GM21619 (cell line): ENCODE measurements around the gene MCL1.

Experiments
- ATAC-seq: cut with Tn5 transposase; IDR thresholded peaks from one replicate; pipeline ENCODE4 v1.9.1; 2021; ENCODE audit not compliant: unreplicated experiment

The MCL1 gene

GRCh38 chr1:150544204-150544603, 35.2 kb downstream of the MCL1 start:
- ATAC-seq, result no peak

GRCh38 chr1:150543500-150544143, 35.8 kb downstream of the MCL1 start:
- no peak for ATAC-seq

- ATAC-seq, result no peak
These were observed 41.4 kb downstream of the MCL1 start for GRCh38 chr1:150537732-150538684.

GRCh38 chr1:150536836-150537731, 42.3 kb downstream of the MCL1 start:
- no peak for ATAC-seq

GRCh38 chr1:150535511-150536287, 43.7 kb downstream of the MCL1 start:
- no peak for ATAC-seq

- no peak for ATAC-seq
These were observed 45.4 kb downstream of the MCL1 start for GRCh38 chr1:150534002-150534401.

- no peak for ATAC-seq
These were observed 46.5 kb downstream of the MCL1 start for GRCh38 chr1:150532860-150533259.

DNA sequence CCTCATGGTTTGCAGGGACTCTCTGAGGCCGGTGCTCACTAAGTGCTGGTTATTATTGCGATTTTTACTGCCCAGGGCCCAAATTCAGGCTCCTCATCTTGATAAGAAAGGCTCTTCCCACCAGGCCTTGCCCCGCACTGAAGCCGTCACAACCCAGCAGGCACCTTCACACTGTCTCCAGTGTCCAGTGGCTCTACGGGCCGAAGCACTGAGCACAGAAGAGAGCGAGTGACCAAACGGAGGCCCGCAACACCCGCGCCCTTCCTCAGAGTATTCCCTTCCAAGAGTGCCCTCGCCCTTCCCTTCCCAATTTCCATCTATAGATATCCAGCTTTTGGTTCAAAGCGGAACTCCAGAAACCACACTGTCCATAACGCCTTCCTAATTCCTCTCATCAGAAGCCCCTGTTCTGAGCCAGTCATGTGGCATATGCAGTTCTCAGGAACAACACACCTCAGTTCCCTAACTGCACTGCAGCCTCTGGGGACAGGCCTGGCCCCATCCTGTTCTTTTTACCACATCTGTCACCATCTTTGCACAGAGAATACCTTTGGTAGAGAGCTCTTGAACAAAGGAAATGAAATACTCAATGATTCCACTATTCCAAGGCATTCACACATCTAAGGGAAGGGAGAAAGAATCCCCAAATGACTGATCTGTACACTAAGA, 48.8 kb downstream of the MCL1 start:
- no peak for ATAC-seq

DNA sequence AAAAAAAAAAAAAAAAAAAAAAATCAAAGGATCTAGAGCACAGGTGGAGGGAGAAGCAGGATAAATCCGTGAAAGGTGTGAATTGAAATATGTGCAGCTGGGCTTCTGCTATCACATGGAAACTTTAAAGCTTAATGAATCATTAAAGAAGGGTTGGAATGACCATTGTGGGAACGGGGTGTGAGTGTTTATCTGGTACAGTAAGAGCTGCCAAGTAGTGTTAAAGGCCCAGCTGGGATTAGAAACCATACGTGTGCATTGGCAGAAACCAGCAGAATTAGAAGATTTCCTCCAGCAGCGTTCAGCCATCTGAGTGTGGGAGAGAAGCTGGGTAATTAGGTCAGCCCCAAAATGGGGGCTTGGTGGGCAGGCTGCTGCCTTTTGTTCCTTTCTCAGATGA, 50.4 kb downstream of the MCL1 start:
- ATAC-seq, result no peak

DNA sequence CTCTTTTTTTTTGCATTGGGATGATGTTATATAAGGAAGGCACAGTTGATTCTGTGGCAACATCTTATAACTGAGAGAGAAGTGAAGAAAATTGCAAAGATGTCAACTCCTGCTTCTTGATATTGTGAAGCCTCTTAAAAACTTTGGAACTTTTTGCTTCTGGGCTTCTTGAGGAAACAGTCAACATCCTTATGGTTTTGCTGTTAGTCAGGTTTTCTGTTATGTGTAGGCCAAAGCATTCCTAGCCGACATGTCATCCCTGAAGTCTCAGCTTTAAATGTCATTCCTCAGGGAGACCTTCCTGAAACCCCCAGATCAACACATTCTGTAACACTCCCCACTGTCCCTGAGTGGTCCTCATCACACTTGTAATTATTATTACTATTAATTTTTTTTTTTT, 51.2 kb downstream of the MCL1 start:
- no peak for ATAC-seq

DNA sequence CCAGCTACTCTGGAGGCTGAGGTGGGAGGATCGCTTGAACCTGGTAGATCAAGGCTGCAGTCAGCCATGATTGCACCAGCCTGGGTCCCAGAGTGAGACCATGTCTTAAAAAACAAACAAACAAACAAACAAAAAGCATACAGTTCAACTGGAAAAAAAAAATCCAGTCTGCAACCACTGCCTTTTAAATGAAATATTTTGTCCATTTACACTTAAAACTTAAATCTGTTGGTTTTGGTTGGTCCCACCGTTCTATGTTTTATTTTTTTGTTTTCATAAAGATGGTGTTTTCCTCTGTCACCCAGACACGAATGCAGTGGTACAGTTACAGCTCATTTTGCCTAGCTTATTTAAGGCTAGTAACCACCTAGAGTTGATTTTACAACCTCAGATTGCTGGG, 54.1 kb downstream of the MCL1 start:
- ATAC-seq, result no peak
